ENCODE results near the gene SOX8.

Gene SOX8

GRCh38 chr16:981695-982144 is at the start of gene SOX8:
Gene SOX8 (plus strand): TSS chr16:981770. CDS start chr16:981923, 153 bp downstream.
- H3K4me1 ChIP-seq: no peaks in the 10 kb centered on the region; the same call in 1 of the 2 replicates
- 0 out of 2 replicates have a peak, but pooled peaks cover 3% of the 10 kb centered on the region for H3K36me3 ChIP-seq (replicated peaks)
- 0 out of 2 replicates have a peak, but pooled peaks cover 2% of the 10 kb centered on the region for H3K27me3 ChIP-seq (ENCODE audit: low read depth)
- peak within 1 kb of the TSS; percentile 46 for H3K4me3 ChIP-seq
- no peaks in the 10 kb centered on the region for H3K9me3 ChIP-seq
- in situ Hi-C loops (cut with MboI; ENCODE audit: low sequenced_read_pairs): no loop called here
- peak; percentile 46 to 84 for DNase-seq (ENCODE audit: low spot score in 2 of 2)

GRCh38 chr16:932831-933330 is 48.7 kb upstream of the SOX8 start:
- no peak for DNase-seq (ENCODE audit: low spot score in 2 of 2)
- in situ Hi-C loops (cut with MboI; ENCODE audit: low sequenced_read_pairs): no loop called here
- Histone ChIP-seq H3K4me3 (no peak overlapping the region), H3K36me3 (replicated peaks) (no peaks in the 10 kb centered on the region), H3K9me3 (no peaks in the 10 kb centered on the region), H3K27me3 (ENCODE audit: low read depth) (no peaks in the 10 kb centered on the region), H3K4me1 (no peaks in the 10 kb centered on the region)

GRCh38 chr16:933581-933980 is 48.0 kb upstream of the SOX8 start:
- Histone ChIP-seq H3K27me3 (ENCODE audit: low read depth) (no peaks in the 10 kb centered on the region), H3K4me1 (no peaks in the 10 kb centered on the region), H3K36me3 (replicated peaks) (no peaks in the 10 kb centered on the region), H3K4me3 (no peak overlapping the region), H3K9me3 (no peaks in the 10 kb centered on the region)
- in situ Hi-C loops (cut with MboI; ENCODE audit: low sequenced_read_pairs): no loop called here
- no peak for DNase-seq (ENCODE audit: low spot score in 2 of 2)

- in situ Hi-C loops (cut with MboI; ENCODE audit: low sequenced_read_pairs): no loop called here
- Histone ChIP-seq H3K36me3 (replicated peaks) (no peaks in the 10 kb centered on the region), H3K27me3 (ENCODE audit: low read depth) (no peaks in the 10 kb centered on the region), H3K4me3 (no peak overlapping the region), H3K4me1 (no peaks in the 10 kb centered on the region), H3K9me3 (no peaks in the 10 kb centered on the region)
- DNase-seq (ENCODE audit: low spot score in 2 of 2): no peak
Observed at GRCh38 chr16:934178-934577, 47.4 kb upstream of the SOX8 start.

- Histone ChIP-seq H3K27me3 (ENCODE audit: low read depth) (no peaks in the 10 kb centered on the region), H3K36me3 (replicated peaks) (no peaks in the 10 kb centered on the region), H3K4me3 (no peak overlapping the region), H3K4me1 (no peaks in the 10 kb centered on the region), H3K9me3 (no peaks in the 10 kb centered on the region)
- DNase-seq (ENCODE audit: low spot score in 2 of 2): no peak
- in situ Hi-C loops (cut with MboI; ENCODE audit: low sequenced_read_pairs): no loop called here
Observed at GRCh38 chr16:935684-936083, 45.9 kb upstream of the SOX8 start.

- Histone ChIP-seq H3K36me3 (replicated peaks) (no peaks in the 10 kb centered on the region), H3K27me3 (ENCODE audit: low read depth) (no peaks in the 10 kb centered on the region), H3K4me1 (no peaks in the 10 kb centered on the region), H3K9me3 (0 out of 2 replicates have a peak, but pooled peaks cover 3% of the 10 kb centered on the region), H3K4me3 (no peak overlapping the region)
- no peak for DNase-seq (ENCODE audit: low spot score in 2 of 2)
- in situ Hi-C loops (cut with MboI; ENCODE audit: low sequenced_read_pairs): no loop called here
Observed at GRCh38 chr16:937311-937710, 44.3 kb upstream of the SOX8 start.

- Histone ChIP-seq H3K9me3 (0 out of 2 replicates have a peak, but pooled peaks cover 3% of the 10 kb centered on the region), H3K4me1 (no peaks in the 10 kb centered on the region), H3K36me3 (replicated peaks) (no peaks in the 10 kb centered on the region), H3K27me3 (ENCODE audit: low read depth) (no peaks in the 10 kb centered on the region), H3K4me3 (no peak overlapping the region)
- in situ Hi-C loops (cut with MboI; ENCODE audit: low sequenced_read_pairs): no loop called here
- DNase-seq (ENCODE audit: low spot score in 2 of 2): no peak
Observed at GRCh38 chr16:937723-938122, 43.8 kb upstream of the SOX8 start.

- Histone ChIP-seq H3K9me3 (0 out of 2 replicates have a peak, but pooled peaks cover 3% of the 10 kb centered on the region), H3K4me3 (no peak overlapping the region), H3K4me1 (no peaks in the 10 kb centered on the region), H3K27me3 (ENCODE audit: low read depth) (no peaks in the 10 kb centered on the region), H3K36me3 (replicated peaks) (no peaks in the 10 kb centered on the region)
- no peak for DNase-seq (ENCODE audit: low spot score in 2 of 2)
- in situ Hi-C loops (cut with MboI; ENCODE audit: low sequenced_read_pairs): no loop called here
Observed at GRCh38 chr16:938136-938535, 43.4 kb upstream of the SOX8 start.

- Histone ChIP-seq H3K27me3 (ENCODE audit: low read depth) (no peaks in the 10 kb centered on the region), H3K9me3 (peaks cover 3% of the 10 kb centered on the region; the same call in 1 of the 2 replicates), H3K4me3 (no peak overlapping the region), H3K4me1 (no peaks in the 10 kb centered on the region), H3K36me3 (replicated peaks) (no peaks in the 10 kb centered on the region)
- no peak for DNase-seq (ENCODE audit: low spot score in 2 of 2)
- in situ Hi-C loops (cut with MboI; ENCODE audit: low sequenced_read_pairs): no loop called here
Observed at GRCh38 chr16:938752-939151, 42.8 kb upstream of the SOX8 start.

- no peaks in the 10 kb centered on the region for H3K36me3 ChIP-seq (replicated peaks)
- H3K27me3 ChIP-seq (ENCODE audit: low read depth): no peaks in the 10 kb centered on the region
- in situ Hi-C loops (cut with MboI; ENCODE audit: low sequenced_read_pairs): no loop called here
- H3K9me3 ChIP-seq: peaks cover 3% of the 10 kb centered on the region; the same call in 1 of the 2 replicates
- DNase-seq (ENCODE audit: low spot score in 2 of 2): no peak
- H3K4me1 ChIP-seq: no peaks in the 10 kb centered on the region
- H3K4me3 ChIP-seq: no peak overlapping the region
Observed at GRCh38 chr16:939311-939710, 42.3 kb upstream of the SOX8 start.

GRCh38 chr16:939941-940340 is 41.6 kb upstream of the SOX8 start:
- no peak for DNase-seq (ENCODE audit: low spot score in 2 of 2)
- H3K36me3 ChIP-seq (replicated peaks): no peaks in the 10 kb centered on the region
- no peaks in the 10 kb centered on the region for H3K27me3 ChIP-seq (ENCODE audit: low read depth)
- in situ Hi-C loops (cut with MboI; ENCODE audit: low sequenced_read_pairs): no loop called here
- H3K4me3 ChIP-seq: no peak overlapping the region
- peaks cover 3% of the 10 kb centered on the region; the same call in 1 of the 2 replicates for H3K9me3 ChIP-seq
- no peaks in the 10 kb centered on the region for H3K4me1 ChIP-seq

- Histone ChIP-seq H3K4me3 (no peak overlapping the region), H3K27me3 (ENCODE audit: low read depth) (no peaks in the 10 kb centered on the region), H3K36me3 (replicated peaks) (no peaks in the 10 kb centered on the region), H3K9me3 (peaks cover 3% of the 10 kb centered on the region; the same call in 1 of the 2 replicates), H3K4me1 (no peaks in the 10 kb centered on the region)
- in situ Hi-C loops (cut with MboI; ENCODE audit: low sequenced_read_pairs): no loop called here
- DNase-seq (ENCODE audit: low spot score in 2 of 2): no peak
Observed at GRCh38 chr16:942436-943060, 39.0 kb upstream of the SOX8 start.

GRCh38 chr16:943971-944370 is 37.6 kb upstream of the SOX8 start:
- H3K9me3 ChIP-seq: peaks cover 3% of the 10 kb centered on the region; the same call in 1 of the 2 replicates
- no peak for DNase-seq (ENCODE audit: low spot score in 2 of 2)
- H3K27me3 ChIP-seq (ENCODE audit: low read depth): no peaks in the 10 kb centered on the region
- no peak overlapping the region for H3K4me3 ChIP-seq
- H3K36me3 ChIP-seq (replicated peaks): no peaks in the 10 kb centered on the region
- H3K4me1 ChIP-seq: no peaks in the 10 kb centered on the region
- in situ Hi-C loops (cut with MboI; ENCODE audit: low sequenced_read_pairs): no loop called here

- DNase-seq (ENCODE audit: low spot score in 2 of 2): no peak
- in situ Hi-C loops (cut with MboI; ENCODE audit: low sequenced_read_pairs): no loop called here
- H3K4me1 ChIP-seq: no peaks in the 10 kb centered on the region
- no peaks in the 10 kb centered on the region for H3K36me3 ChIP-seq (replicated peaks)
- peaks cover 3% of the 10 kb centered on the region; the same call in 1 of the 2 replicates for H3K9me3 ChIP-seq
- no peak overlapping the region for H3K4me3 ChIP-seq
- H3K27me3 ChIP-seq (ENCODE audit: low read depth): no peaks in the 10 kb centered on the region
Observed at GRCh38 chr16:945271-946047, 36.1 kb upstream of the SOX8 start.

Data from HAP-1 (cell line).